Fibroblast of pulmonary artery (primary cell): ENCODE data around the gene EDAR.

ENCODE experiments used
- DNase-seq: peaks from one replicate; pipeline ENCODE4 v3.0.0-alpha.2; 2010; ENCODE audit warnings: low read depth
- H3K4me3 ChIP-seq: replicated peaks from 2 replicates; pipeline ENCODE4 v1.5.1; 2011; ENCODE audit warnings: low read depth, mild to moderate bottlenecking, control low read depth, low read length, moderate library complexity
- CTCF ChIP-seq: IDR thresholded peaks from 2 replicates; pipeline ENCODE4 v1.5.1; 2011; ENCODE audit warnings: mild to moderate bottlenecking, control low read depth, low read length, inconsistent platforms; ENCODE audit errors: missing control alignments

EDAR gene

GRCh38 chr2:108905906-108906305 is 83.1 kb downstream of the EDAR start:
- TF ChIP-seq CTCF = no peak
- no peak for DNase-seq
- no peak overlapping the region for H3K4me3 ChIP-seq

- no peak overlapping the region for H3K4me3 ChIP-seq
- no peak for TF ChIP-seq CTCF
- DNase-seq = no peak
These were observed 83.8 kb downstream of the EDAR start for GRCh38 chr2:108905176-108905575.

GRCh38 chr2:108904680-108905079 is 84.3 kb downstream of the EDAR start:
- no peak for TF ChIP-seq CTCF
- H3K4me3 ChIP-seq = no peak overlapping the region
- no peak for DNase-seq

- TF ChIP-seq CTCF = no peak
- no peak overlapping the region for H3K4me3 ChIP-seq
- no peak for DNase-seq
These were observed 90.5 kb downstream of the EDAR start for GRCh38 chr2:108898315-108899082.

GRCh38 chr2:108896741-108897140 is 92.3 kb downstream of the EDAR start:
- no peak for DNase-seq
- no peak for TF ChIP-seq CTCF
- H3K4me3 ChIP-seq = no peak overlapping the region

- DNase-seq = no peak
- TF ChIP-seq CTCF = no peak
- no peak overlapping the region for H3K4me3 ChIP-seq
These were observed 93.8 kb downstream of the EDAR start for GRCh38 chr2:108895188-108895587.

- no peak for DNase-seq
- TF ChIP-seq CTCF = no peak
- H3K4me3 ChIP-seq = no peak overlapping the region
These were observed 94.3 kb downstream of the EDAR start for GRCh38 chr2:108894766-108895165.
